H9 (cell line): ENCODE results near the gene KRT71. TPM values are rescaled to one million over a fixed set of nuclear protein-coding genes. Genes with fewer than 3 reads are reported as not detected.

Experiments
- DNase-seq: peaks from one replicate; pipeline ENCODE4 v3.0.0-alpha.2; 2017
- H2AFZ ChIP-seq: one replicate; pipeline ENCODE4 v1.6.1; 2013; ENCODE audit warnings: mild to moderate bottlenecking, low read length, control low read depth, moderate library complexity
- H2AK5ac ChIP-seq: 2 replicates; pipeline ENCODE4 v1.6.1; 2013; ENCODE audit warnings: low read length, control low read depth, mixed read lengths; ENCODE audit not compliant: insufficient read length
- H2BK120ac ChIP-seq: one replicate; pipeline ENCODE4 v1.6.1; 2013; ENCODE audit warnings: low read depth, mild to moderate bottlenecking, low read length, control low read depth, inconsistent platforms; ENCODE audit not compliant: poor library complexity, severe bottlenecking
- H2BK12ac ChIP-seq: 2 replicates; pipeline ENCODE4 v1.6.1; 2013; ENCODE audit warnings: low read length, control low read depth, mixed read lengths, low read depth; ENCODE audit not compliant: insufficient read length
- H2BK15ac ChIP-seq: 2 replicates; pipeline ENCODE4 v1.6.1; 2013; ENCODE audit warnings: low read depth, low read length, control low read depth
- H2BK20ac ChIP-seq: one replicate; pipeline ENCODE4 v1.6.1; 2013; ENCODE audit warnings: low read depth, mild to moderate bottlenecking, low read length, control low read depth, inconsistent platforms; ENCODE audit not compliant: poor library complexity, severe bottlenecking
- H2BK5ac ChIP-seq: 2 replicates; pipeline ENCODE4 v1.6.1; 2013; ENCODE audit warnings: low read length, control low read depth, mixed read lengths; ENCODE audit not compliant: insufficient read length
- H3K14ac ChIP-seq: 2 replicates; pipeline ENCODE4 v1.6.1; 2013; ENCODE audit warnings: low read length, control low read depth; ENCODE audit not compliant: insufficient read depth
- H3K18ac ChIP-seq: 2 replicates; pipeline ENCODE4 v1.6.1; 2013; ENCODE audit warnings: low read depth, mild to moderate bottlenecking, mixed read lengths, low read length, control low read depth; ENCODE audit not compliant: insufficient read length
- H3K23ac ChIP-seq: 2 replicates; pipeline ENCODE4 v1.6.1; 2013; ENCODE audit warnings: low read length, control low read depth, mixed read lengths, low read depth; ENCODE audit not compliant: insufficient read length
- H3K23me2 ChIP-seq: 2 replicates; pipeline ENCODE4 v1.6.1; 2013; ENCODE audit warnings: low read depth, mild to moderate bottlenecking, mixed read lengths, low read length, control low read depth; ENCODE audit not compliant: insufficient read length, poor library complexity, severe bottlenecking
- H3K27ac ChIP-seq: 2 replicates; pipeline ENCODE4 v1.5.1; 2013; ENCODE audit warnings: low read length, control low read depth, mixed read lengths, low read depth; ENCODE audit not compliant: insufficient read length
- H3K27me3 ChIP-seq: 2 replicates; pipeline ENCODE4 v1.6.1; 2013; ENCODE audit warnings: low read length, control low read depth, inconsistent platforms; ENCODE audit not compliant: insufficient read depth
- H3K4ac ChIP-seq: 2 replicates; pipeline ENCODE4 v1.6.1; 2013; ENCODE audit warnings: low read depth, mild to moderate bottlenecking, control low read depth, inconsistent platforms, low read length, moderate library complexity
- H3K4me1 ChIP-seq: 2 replicates; pipeline ENCODE4 v1.6.1; 2013; ENCODE audit warnings: low read length, control low read depth, inconsistent platforms; ENCODE audit not compliant: insufficient read depth
- H3K4me2 ChIP-seq: 2 replicates; pipeline ENCODE4 v1.6.1; 2013; ENCODE audit warnings: low read length, control low read depth, mixed read lengths; ENCODE audit not compliant: insufficient read length, insufficient read depth
- H3K56ac ChIP-seq: 2 replicates; pipeline ENCODE4 v1.6.1; 2013; ENCODE audit warnings: low read depth, mild to moderate bottlenecking, mixed read lengths, low read length, control low read depth; ENCODE audit not compliant: insufficient read length
- H3K79me1 ChIP-seq: 2 replicates; pipeline ENCODE4 v1.6.1; 2013; ENCODE audit warnings: low read depth, mild to moderate bottlenecking, moderate library complexity, low read length, control low read depth, inconsistent platforms; ENCODE audit not compliant: insufficient read depth, poor library complexity, severe bottlenecking
- H3K79me2 ChIP-seq: 2 replicates; pipeline ENCODE4 v1.6.1; 2013; ENCODE audit warnings: low read length, control low read depth, inconsistent platforms; ENCODE audit not compliant: insufficient read depth
- H3K9ac ChIP-seq: 2 replicates; pipeline ENCODE4 v1.6.1; 2013; ENCODE audit warnings: low read length, control low read depth, mixed read lengths; ENCODE audit not compliant: insufficient read length; ENCODE audit errors: extremely low read depth
- H3K9me3 ChIP-seq: one replicate; pipeline ENCODE4 v1.6.1; 2013; ENCODE audit warnings: low read depth, low read length, inconsistent platforms; ENCODE audit not compliant: control insufficient read depth
- H3T11ph ChIP-seq: one replicate; pipeline ENCODE4 v1.6.1; 2013; ENCODE audit warnings: mild to moderate bottlenecking, low read length, control low read depth, inconsistent platforms
- H4K20me1 ChIP-seq: one replicate; pipeline ENCODE4 v1.6.1; 2013; ENCODE audit not compliant: control insufficient read depth, insufficient read length, insufficient read depth
- H4K5ac ChIP-seq: 2 replicates; pipeline ENCODE4 v1.6.1; 2013; ENCODE audit warnings: low read depth, mild to moderate bottlenecking, mixed read lengths, low read length, control low read depth; ENCODE audit not compliant: insufficient read length
- H4K8ac ChIP-seq: replicated peaks from 2 replicates; pipeline ENCODE4 v1.6.1; 2013; ENCODE audit warnings: low read length, control low read depth, mixed read lengths, low read depth; ENCODE audit not compliant: insufficient read length
- H4K91ac ChIP-seq: 2 replicates; pipeline ENCODE4 v1.6.1; 2013; ENCODE audit warnings: low read depth, mild to moderate bottlenecking, moderate library complexity, mixed read lengths, low read length, control low read depth; ENCODE audit not compliant: insufficient read length
- H3K27ac Mint-ChIP-seq, 3 experiments: 2 replicates in 2 of 3; 3 replicates in 1 of 3; pipeline ENCODE4 v1.8.0; 2020 to 2021; ENCODE audit warnings: mixed read lengths in 3 of 3, mild to moderate bottlenecking in 1 of 3, moderate library complexity in 1 of 3
- H3K27me3 Mint-ChIP-seq: 2 replicates; pipeline ENCODE4 v1.8.0; 2021; ENCODE audit warnings: low read depth, mild to moderate bottlenecking, moderate library complexity, mixed read lengths
- H3K36me3 Mint-ChIP-seq, 3 experiments: 2 replicates in 2 of 3; 3 replicates in 1 of 3; pipeline ENCODE4 v1.8.0; 2020 to 2021; ENCODE audit warnings: low read depth in 3 of 3, mixed read lengths in 3 of 3; ENCODE audit not compliant: insufficient read depth in 1 of 3
- H3K4me1 Mint-ChIP-seq, 2 experiments: 2 replicates each; pipeline ENCODE4 v1.8.0; 2020; ENCODE audit warnings: mixed read lengths in 2 of 2
- H3K4me3 Mint-ChIP-seq, 2 experiments: 2 replicates in 1 of 2; 3 replicates in 1 of 2; pipeline ENCODE4 v1.8.0; 2020 to 2021; ENCODE audit warnings: mild to moderate bottlenecking in 2 of 2, mixed read lengths in 2 of 2, moderate library complexity in 1 of 2
- H3K9me3 Mint-ChIP-seq, 2 experiments: 2 replicates in 1 of 2; 3 replicates in 1 of 2; pipeline ENCODE4 v1.8.0; 2020; ENCODE audit warnings: mild to moderate bottlenecking in 2 of 2, mixed read lengths in 2 of 2, moderate library complexity in 1 of 2
- WGBS: extraction: QIAGEN DNeasy Blood & Tissue Kit; methylation state at CpG from one replicate; pipeline ENCODE4 v1.1.7; 2013; ENCODE audit warnings: missing lambda C conversion rate, low lambda C conversion rate, mixed read lengths; ENCODE audit not compliant: insufficient read length; ENCODE audit errors: extremely low coverage; 5-methylcytosine and 5-hydroxymethylcytosine counted together
- total RNA-seq: library from RNA; stranded (reverse); gene quantifications from 2 replicates; pipeline ENCODE4 v1.2.1, GENCODE V29; 2021
- TF ChIP-seq, protein P1 (sequence below): fragments of 200-600 bp; sonication (generic); conservative IDR thresholded peaks from 3 replicates; pipeline ENCODE4 v1.8.0; 2021; ENCODE audit warnings: antibody characterized with exemption, mild to moderate bottlenecking

KRT71 gene
- total RNA-seq, 1 experiment from 2014 or later: not detected

DNA sequence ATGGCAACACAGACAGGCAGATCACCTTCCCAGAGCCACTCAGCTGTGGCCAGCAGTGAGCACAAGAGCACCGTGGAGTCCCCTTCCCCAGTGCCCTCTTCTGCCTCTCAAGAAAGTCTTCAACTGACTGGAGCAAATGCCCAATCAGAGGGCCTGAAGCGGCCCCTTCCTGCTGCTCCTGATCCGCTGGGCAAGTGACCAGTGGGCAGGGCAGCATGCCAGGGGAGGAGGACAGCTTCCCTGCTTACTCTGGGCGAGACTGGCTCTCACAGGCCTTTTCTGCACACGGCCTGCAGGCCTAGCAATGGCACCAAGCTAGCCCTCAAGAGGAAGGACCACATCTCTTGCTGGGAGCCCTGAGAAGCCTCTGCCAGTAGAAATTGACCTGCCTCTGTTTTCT is 890 bp downstream of the KRT71 start:
- H3K4ac ChIP-seq: no peak overlapping the region

More for the DNA sequence above, 890 bp downstream of the KRT71 start:
- H3T11ph ChIP-seq: no peak overlapping the region
- no peaks in the 10 kb centered on the region for H3K27me3 ChIP-seq
- no peak overlapping the region for H2BK120ac ChIP-seq
- H2AK5ac ChIP-seq: no peak overlapping the region
- H4K20me1 ChIP-seq: no peaks in the 10 kb centered on the region
- no peak overlapping the region for H2BK15ac ChIP-seq
- H3K9ac ChIP-seq: no peak overlapping the region
- no peak overlapping the region for H3K23ac ChIP-seq
- H3K36me3 Mint-ChIP-seq: no peaks in the 10 kb centered on the region
- WGBS: no CpG with 5 or more reads among the region's 5 CpGs
- no peaks in the 10 kb centered on the region for H3K9me3 Mint-ChIP-seq
- no peak overlapping the region for H3K4me3 Mint-ChIP-seq
- no peaks in the 10 kb centered on the region for H3K79me1 ChIP-seq
- no peak overlapping the region for H3K56ac ChIP-seq
- H3K4me1 ChIP-seq: no peaks in the 10 kb centered on the region
- H3K4me1 Mint-ChIP-seq: no peaks in the 10 kb centered on the region
- H2BK5ac ChIP-seq: no peak overlapping the region
- H2BK20ac ChIP-seq: no peak overlapping the region
- H4K5ac ChIP-seq: no peak overlapping the region
- no peak overlapping the region for H4K91ac ChIP-seq
- H3K9me3 ChIP-seq: no peaks in the 10 kb centered on the region
- no peak for DNase-seq
- H3K27ac ChIP-seq: no peak overlapping the region
- no peaks in the 10 kb centered on the region for H3K23me2 ChIP-seq
- TF ChIP-seq, protein P1, sequence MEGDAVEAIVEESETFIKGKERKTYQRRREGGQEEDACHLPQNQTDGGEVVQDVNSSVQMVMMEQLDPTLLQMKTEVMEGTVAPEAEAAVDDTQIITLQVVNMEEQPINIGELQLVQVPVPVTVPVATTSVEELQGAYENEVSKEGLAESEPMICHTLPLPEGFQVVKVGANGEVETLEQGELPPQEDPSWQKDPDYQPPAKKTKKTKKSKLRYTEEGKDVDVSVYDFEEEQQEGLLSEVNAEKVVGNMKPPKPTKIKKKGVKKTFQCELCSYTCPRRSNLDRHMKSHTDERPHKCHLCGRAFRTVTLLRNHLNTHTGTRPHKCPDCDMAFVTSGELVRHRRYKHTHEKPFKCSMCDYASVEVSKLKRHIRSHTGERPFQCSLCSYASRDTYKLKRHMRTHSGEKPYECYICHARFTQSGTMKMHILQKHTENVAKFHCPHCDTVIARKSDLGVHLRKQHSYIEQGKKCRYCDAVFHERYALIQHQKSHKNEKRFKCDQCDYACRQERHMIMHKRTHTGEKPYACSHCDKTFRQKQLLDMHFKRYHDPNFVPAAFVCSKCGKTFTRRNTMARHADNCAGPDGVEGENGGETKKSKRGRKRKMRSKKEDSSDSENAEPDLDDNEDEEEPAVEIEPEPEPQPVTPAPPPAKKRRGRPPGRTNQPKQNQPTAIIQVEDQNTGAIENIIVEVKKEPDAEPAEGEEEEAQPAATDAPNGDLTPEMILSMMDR: no peak
- no peak overlapping the region for H3K14ac ChIP-seq
- H3K27me3 Mint-ChIP-seq: peaks cover 11% of the 10 kb centered on the region
- H3K18ac ChIP-seq: no peak overlapping the region
- no peak overlapping the region for H3K4me2 ChIP-seq
- H3K79me2 ChIP-seq: no peaks in the 10 kb centered on the region
- H2BK12ac ChIP-seq: no peak overlapping the region
- no peak overlapping the region; a peak in 1 of 7 replicates for H3K27ac Mint-ChIP-seq
- no peak overlapping the region for H2AFZ ChIP-seq
- H4K8ac ChIP-seq: no peak overlapping the region
